ENCODE results near the gene BEST3. TPM values are rescaled to one million over a fixed set of nuclear protein-coding genes. Genes with fewer than 3 reads are reported as not detected.
A peak's percentile ranks its signal among the peaks of the same experiment; 100 is the strongest.

BEST3 gene
- total RNA-seq (100 to 1,000 TPM; 141 to 181 (median 170) TPM), polyA plus RNA-seq (100 to 1,000 TPM in 1 of 3 donors, 10 to 100 TPM in 2; 41.8 to 134 (median 49.1) TPM)
- long read RNA-seq, donor 1, transcript BEST3-210 (4 exons, 721 nt) = minor isoform, 10 of 121 reads
- long read RNA-seq, donor 1, transcript BEST3-207 (4 exons, 670 nt) = major isoform, 18 of 121 reads
- long read RNA-seq, donor 1, partial matches to known transcripts = 22 of 121 reads
- long read RNA-seq, donor 1, other reads (novel, unspliced or antisense) = 69 of 121 reads
- long read RNA-seq, donor 2, transcript BEST3-207 (4 exons, 670 nt) = major isoform, 22 of 216 reads
- long read RNA-seq, donor 2, partial matches to known transcripts = 56 of 216 reads
- long read RNA-seq, donor 2, other reads (novel, unspliced or antisense) = 127 of 216 reads

DNA sequence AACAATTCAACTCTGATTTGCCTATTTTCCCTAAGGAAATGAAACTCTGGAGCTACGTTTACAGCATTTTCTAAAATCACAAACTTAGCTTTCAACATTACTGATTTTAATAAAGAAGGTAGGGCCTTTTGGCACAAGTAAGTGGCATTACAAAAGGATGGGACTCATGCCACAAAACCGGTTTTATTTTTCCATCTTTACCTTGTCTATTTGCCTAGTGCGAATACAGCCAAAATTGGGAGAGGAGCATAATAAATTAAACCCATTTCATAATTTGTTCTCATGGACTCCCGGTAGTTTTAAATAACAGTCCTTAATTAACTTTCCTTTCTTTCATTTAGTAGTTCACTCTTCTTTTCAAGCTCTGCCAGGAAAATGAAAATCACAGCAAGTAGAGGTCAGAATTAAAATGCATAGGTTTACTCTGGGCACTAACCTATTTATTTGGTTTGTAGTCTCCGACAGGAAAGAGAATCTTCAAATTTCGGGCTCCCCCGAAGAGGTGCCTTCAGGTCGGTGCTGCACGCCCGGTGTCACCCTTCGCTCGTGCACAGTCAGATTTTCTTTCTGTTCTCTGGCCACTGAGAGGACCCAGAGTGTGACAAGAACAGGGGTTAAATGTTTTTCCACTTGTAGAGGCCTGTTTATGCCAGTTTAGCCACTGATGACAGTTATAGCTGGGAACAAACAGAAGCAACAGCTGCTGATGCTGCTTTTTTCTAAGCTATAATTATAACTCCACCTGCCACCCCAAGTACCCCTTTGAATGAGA lies at the start of gene BEST3:
TSS of gene BEST3 (minus strand) at position 535 of the 772 bp plus-strand sequence. CDS start 1,505 bp downstream, outside the sequence.
- Histone ChIP-seq H3K4me1 (peaks cover 17% of the 10 kb centered on the region), H3K36me3 (ENCODE audit: insufficient read depth in 1 of 2, low read depth in 1 of 2) (peaks cover 0 to 10% of the 10 kb centered on the region in 2 donors), H3K4me3 (peak within 1 kb of the TSS; percentile 66), H3K27me3 (ENCODE audit: insufficient read depth in 3 of 3, low read length in 2 of 3) (no peaks in the 10 kb centered on the region), H3K9me3 (no peaks in the 10 kb centered on the region), H3K27ac (peak within 1 kb of the TSS; percentile 84)
- ATAC-seq = peak; percentile 91 to 92 (median 92)
- intact Hi-C loops (cut with DNase I) = loop anchor here in 1 of 2 donors (5.0 kb wide), 1 partner anchor 42 kb away; no protein-coding TSS in a partner anchor
- peak; percentile 34 to 75 for DNase-seq
- TF ChIP-seq, protein P1, sequence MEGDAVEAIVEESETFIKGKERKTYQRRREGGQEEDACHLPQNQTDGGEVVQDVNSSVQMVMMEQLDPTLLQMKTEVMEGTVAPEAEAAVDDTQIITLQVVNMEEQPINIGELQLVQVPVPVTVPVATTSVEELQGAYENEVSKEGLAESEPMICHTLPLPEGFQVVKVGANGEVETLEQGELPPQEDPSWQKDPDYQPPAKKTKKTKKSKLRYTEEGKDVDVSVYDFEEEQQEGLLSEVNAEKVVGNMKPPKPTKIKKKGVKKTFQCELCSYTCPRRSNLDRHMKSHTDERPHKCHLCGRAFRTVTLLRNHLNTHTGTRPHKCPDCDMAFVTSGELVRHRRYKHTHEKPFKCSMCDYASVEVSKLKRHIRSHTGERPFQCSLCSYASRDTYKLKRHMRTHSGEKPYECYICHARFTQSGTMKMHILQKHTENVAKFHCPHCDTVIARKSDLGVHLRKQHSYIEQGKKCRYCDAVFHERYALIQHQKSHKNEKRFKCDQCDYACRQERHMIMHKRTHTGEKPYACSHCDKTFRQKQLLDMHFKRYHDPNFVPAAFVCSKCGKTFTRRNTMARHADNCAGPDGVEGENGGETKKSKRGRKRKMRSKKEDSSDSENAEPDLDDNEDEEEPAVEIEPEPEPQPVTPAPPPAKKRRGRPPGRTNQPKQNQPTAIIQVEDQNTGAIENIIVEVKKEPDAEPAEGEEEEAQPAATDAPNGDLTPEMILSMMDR (IDR thresholded peaks at IDR 0.05) = no peak
- 23 to 29% (median 25%) methylated on average over 12 of the region's 12 CpGs for WGBS, 3 donors

DNA sequence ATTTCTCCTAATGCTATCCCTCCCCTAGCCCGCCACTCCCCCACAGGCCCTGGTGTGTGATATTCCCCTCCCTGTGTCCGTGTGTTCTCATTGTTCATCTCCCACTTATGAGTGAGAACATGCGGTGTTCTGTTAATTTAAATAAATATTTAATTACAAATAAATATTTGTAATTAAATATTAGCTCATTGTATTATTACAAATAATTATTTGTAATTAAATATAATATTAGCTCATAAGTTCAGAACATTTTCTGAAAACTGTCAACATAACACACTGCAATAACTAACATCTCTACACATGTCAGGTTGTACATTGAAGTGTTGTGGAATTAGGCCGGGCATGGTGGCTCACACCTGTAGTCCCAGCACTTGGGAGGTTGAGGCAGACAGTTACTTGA lies 45.0 kb upstream of the BEST3 start:
- H3K27ac ChIP-seq = no peak overlapping the region
- no peaks in the 10 kb centered on the region for H3K9me3 ChIP-seq
- H3K27me3 ChIP-seq (ENCODE audit: insufficient read depth in 3 of 3, low read length in 2 of 3) = no peaks in the 10 kb centered on the region
- DNase-seq (no peak), ATAC-seq (no peak)
- TF ChIP-seq, protein P1 (IDR thresholded peaks at IDR 0.05) = no peak
- H3K4me1 ChIP-seq = peaks cover 7% of the 10 kb centered on the region
- intact Hi-C loops (cut with DNase I) = no loop called here
- H3K4me3 ChIP-seq = no peak overlapping the region
- H3K36me3 ChIP-seq (ENCODE audit: insufficient read depth in 1 of 2, low read depth in 1 of 2) = no peaks in the 10 kb centered on the region
- 84 to 95% (median 94%) methylated on average over 4 of the region's 4 CpGs for WGBS, 3 donors

DNA sequence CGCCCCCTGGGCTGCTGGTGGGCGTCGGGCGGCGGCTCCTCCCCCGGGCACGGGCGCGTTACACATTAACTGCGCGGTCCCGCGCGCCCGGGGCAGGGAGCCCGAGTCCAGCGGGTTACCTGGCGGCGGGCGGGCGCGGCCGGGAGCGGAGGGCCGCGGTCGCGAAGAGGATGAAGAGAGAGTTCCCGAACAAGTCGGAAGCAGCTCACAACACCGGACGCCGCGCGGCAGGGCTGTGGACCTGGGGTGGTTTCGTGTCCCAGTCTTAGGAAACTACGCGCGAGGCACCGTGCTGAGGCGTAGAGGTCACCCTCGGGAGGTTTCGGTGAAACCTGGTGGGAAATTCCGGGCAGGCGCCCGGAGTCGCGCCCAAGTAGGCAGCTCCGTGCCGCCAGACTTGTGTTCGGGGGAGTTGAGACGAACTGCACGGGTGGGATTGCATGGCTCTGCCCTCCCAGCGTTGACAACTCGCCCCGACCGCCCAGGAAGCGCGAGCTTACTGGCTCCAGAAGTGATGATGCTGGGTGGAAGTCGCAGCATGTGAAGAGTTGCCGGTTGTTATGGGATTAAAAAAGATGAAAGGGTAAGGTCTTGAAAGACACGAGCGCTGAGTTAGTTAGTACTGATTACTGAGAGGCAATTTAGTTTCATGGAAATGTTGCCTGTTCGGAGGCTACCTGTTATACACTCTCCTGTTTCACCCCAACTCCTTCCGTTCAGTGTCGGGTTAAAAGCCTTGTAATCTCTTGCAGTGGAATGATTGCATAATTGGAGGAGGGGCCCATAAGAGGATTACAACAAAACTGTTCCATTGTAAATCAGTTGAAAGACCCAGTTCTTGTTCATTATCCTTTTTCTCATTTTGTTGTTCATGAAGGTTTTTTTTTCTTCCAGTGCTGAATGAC lies 40.4 kb upstream of the BEST3 start:
- TF ChIP-seq, protein P1 (IDR thresholded peaks at IDR 0.05) = no peak
- WGBS, 3 donors = 1% methylated on average over 50 to 66 of the region's 66 CpGs
- no peaks in the 10 kb centered on the region for H3K27me3 ChIP-seq (ENCODE audit: insufficient read depth in 3 of 3, low read length in 2 of 3)
- ATAC-seq = peak; percentile 19 to 38 (median 26)
- H3K27ac ChIP-seq = peak overlapping the region; percentile 83
- H3K36me3 ChIP-seq (ENCODE audit: insufficient read depth in 1 of 2, low read depth in 1 of 2) = no peaks in the 10 kb centered on the region
- H3K9me3 ChIP-seq = no peaks in the 10 kb centered on the region
- peak; percentile 30 to 66 for DNase-seq
- peaks cover 7% of the 10 kb centered on the region for H3K4me1 ChIP-seq
- intact Hi-C loops (cut with DNase I) = no loop called here
- H3K4me3 ChIP-seq = peak overlapping the region; percentile 98
